NOMO-1 (cell line): Measurements from ENCODE around the gene DNAJC5G.
"Not testable (repeated sequence)": the region's sequence is repeated elsewhere in the genome, so short reads cannot be mapped to it uniquely, and the experiment has no call there.

Experiments used
- DNase-seq, 2 experiments: peaks; one replicate each; lab custom pipeline; 2025; ENCODE audit not compliant: unreplicated experiment in 2 of 2; lab: John Stamatoyannopoulos, UW

The DNAJC5G gene

DNA sequence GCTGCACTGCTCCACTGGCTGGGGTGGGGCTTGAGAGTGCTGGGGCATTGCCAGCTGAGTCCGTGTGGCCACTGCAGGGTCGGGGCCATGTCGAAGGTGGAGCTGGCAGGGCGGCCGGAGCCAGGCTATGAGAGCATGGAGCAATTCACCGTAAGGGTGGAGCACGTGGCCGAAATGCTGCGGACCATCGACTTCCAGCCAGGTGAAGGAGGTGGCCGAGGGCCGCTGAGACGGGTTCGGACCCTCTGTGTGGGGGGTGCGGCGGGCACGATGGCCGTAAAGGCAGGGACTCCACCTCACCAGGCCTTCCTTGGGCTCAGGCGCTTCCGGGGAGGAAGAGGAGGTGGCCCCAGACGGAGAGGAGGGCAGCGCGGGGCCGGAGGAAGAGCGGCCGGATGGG lies 30.9 kb downstream of the DNAJC5G start:
- no peak for DNase-seq

DNA sequence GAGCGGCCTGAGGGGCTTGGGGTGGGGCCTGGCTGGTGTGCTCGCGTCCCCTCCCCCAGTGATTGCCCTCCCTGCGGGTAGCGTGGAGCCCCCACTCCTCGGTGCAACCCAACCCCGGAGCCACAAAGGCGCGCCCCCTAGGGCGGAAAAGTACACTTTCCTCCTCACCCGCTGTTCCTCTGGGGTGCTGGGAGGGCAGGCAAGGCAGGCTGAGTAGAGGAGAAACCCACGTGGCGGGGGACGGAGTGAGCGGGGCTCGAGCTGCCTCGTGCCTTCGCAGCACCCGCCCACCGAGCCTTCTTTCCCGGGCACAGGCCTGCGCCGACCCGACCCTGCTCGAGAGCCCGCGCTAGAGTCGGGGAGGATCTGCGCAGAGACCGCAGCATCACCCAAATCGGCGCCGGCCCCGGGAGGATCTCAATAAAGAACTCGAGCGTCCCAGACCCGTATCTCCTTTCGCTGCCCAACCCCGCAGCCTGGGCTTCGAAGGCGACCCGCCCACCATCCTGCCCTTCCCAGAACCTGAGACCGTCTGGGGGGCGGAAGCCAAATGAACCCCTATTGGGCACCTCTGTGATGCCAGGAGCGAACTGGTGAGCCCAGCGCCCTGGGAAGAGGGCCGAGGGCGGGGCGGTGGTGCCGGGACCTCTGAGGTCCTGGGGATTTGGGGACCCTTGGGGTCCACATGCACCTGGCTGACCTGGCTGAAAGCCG lies 31.5 kb downstream of the DNAJC5G start:
- no peak for DNase-seq

DNA sequence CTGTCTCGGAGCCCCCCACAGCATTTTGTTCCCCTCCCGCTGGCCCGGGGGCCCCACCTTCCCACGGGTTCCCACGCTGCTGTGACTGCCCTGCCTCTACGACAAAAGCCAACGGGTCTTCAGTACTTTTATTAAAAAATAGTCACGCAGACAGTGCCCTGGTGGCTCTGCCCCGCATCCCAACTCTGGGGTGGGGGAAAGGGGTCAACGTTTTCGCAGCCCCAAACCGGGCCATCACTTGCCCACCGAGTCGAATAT lies 32.0 kb downstream of the DNAJC5G start:
- DNase-seq = no peak

DNA sequence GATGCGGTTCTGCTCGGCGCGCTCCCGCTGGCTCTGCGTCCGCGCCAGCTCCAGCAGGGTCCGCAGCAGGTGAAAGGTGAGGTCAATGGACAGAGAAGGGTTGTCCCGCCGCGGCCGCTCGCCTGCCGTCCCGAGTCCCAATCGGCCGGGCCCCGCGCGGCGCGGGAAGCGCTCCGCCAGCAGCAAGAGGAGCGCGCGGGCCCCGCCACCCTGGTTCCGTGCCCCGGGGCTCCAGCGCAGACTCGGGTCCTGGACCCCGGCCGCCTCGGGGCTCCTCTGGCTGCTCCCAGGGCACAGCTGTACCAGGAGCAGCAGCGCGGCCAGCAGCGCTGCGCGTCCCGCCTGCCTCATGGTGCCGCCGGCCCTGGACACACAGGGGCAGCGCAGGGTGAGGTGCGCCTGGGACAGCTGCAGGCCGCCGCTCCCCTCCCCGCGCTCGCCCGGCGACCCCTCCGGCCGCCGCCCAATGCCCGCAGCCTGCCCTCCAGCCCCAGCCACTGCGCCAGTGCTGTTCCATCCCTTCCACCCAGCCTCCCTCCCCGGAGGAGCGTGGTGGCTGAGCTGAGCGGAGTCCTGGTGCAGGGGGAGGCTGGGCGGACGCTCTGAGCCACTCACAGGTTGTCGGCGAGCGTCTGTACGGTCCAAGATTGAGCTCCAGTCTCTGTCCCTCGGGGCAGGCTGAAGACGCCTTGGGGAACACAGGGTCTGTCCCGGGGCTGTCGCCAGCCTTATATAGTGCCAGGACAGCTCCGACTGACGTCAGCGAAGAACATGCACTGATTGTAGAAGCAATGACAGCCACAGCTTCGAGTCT lies 32.5 kb downstream of the DNAJC5G start:
- DNase-seq = no peak

DNA sequence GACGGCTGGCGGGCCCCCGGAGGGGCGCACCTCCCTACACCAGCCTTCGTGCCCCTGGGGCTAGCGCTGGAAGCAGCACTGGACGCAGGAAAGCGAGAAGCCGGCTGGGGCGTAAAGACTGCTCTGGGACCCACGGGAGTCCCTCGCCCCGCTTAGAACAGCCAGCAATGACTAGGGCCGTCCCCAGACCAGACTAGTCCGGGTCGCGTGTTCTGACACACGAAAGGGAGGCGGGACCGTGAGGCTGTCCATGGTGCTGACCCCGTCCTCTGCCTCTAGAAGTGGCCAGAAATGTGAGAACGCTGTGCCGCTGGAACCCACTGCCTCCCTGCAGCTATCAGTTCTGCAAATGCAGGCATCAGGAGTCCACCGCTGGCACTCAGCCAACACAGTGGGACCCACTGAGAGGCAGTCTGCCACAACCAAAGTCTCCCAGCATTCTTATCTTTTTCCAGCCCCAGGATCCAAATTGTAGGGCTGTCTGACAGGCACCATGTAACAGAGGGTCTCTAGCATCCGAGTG lies 33.2 kb downstream of the DNAJC5G start, which contains the start of gene UCN:
UCN (minus strand) TSS at position 87 of the 523 bp plus-strand sequence. CDS start 550 bp downstream, outside the sequence.
- DNase-seq = no peak

DNA sequence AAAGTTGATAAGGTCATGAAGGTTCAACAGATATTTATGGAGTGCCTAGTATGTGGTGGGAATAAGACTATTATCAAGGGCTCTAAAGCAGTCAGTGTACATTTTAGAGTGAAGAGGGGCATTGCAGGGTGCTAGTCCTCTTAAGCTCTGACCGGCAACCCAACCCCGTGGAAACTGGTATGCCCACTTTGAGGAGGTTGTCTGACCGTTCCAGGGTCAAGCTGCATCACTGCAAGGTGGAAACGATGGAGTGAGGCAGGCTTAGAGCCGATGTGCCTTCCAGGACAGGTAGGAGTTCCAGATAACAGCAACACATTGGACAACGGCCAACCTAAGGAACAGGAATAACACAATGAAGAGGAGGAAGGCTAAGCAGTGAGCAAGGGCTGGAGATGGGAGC lies 34.4 kb downstream of the DNAJC5G start:
- no peak for DNase-seq

DNA sequence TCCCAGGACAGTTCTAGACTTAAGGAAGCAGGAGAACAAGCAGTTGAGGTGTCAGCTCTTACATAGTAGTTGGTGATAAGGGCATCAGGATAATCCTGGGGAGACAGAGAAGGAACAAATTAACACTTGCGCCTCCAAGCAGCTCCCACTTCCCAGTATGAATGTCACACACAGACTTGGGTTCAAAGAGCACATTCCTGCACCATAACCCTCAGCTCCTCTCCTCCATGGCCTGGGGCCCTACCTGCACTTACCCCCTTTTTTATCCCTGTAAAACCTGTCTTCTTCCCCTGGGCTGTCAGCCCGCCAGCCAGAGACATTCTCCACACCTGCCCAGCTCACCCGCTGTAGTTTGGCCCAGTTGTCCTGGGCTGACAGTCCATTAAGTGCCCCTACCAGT lies 36.9 kb downstream of the DNAJC5G start:
- DNase-seq = no peak

DNA sequence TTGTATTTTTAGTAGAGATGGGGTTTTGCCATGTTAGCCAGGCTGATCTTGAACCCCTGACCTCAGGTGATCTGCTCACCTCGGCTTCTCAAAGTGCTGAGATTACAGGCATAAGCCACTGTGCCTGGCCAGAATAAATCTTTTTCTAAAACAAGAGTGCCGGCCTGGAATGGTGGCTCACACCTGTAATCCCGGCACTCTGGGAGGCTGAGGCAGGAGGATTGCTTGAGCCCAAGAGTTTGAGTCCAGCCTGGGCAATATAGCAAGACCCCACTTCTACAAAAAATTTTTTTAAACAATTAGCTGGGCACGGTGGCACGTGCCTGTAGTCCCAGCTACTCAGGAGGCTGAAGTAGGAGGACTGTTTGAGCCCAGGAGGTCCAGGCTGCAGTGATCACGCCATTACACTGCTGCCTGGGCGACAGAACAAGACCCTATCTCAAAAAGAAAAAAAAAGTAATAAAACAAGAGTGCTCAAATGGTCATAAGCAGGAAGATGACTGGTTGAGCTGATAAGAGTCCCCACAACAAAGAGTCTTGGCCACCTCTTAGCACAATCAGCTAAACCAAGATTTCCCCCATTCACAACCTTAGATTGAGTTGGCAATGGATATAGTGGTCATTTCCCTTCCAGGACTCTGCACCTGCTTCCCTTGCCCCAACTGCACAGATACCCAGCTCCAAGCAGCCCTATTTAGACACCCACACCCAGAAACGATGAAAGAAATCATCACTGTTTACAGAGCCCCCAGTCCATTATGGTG lies 38.8 kb downstream of the DNAJC5G start:
- DNase-seq = no peak

DNA sequence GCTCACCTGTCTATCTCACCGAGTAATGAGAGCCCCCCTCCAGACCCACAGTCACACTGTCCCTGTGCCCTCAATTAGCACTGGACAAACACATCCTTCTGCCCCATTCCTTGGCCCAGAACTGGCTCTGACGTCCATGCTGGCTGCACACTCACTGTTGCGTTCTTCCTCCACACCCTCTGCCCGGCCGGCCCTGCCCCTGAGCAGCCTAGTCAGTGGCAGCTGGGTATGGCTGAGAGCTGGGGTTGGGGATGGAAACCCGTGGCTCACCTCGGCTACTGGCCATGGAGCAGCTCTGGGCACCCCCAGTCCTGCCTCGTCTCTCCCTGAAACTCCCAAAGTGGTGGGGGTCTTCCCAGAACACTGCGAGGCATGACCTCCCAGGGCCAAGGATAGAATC lies 39.5 kb downstream of the DNAJC5G start:
- no peak for DNase-seq

DNA sequence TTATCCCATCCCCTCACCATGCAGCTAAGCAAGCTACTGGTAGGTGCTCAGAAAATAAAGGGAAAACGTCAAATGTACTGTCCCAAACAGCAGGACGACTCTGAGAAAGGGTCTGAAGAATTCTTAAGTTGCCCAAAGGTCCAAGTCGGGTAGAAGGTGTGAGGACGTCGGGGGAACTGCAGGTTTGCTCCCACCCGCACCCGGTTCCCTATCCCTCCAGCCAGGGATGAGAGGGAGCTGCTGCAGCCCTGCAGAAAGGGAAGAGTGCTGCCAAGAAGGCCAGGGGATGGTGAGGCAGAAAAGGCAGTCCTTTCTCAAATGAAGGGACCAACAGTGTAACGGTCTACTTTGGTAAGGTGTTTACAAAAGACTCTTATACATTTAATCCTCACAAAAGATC lies 39.9 kb downstream of the DNAJC5G start:
- no peak for DNase-seq

DNA sequence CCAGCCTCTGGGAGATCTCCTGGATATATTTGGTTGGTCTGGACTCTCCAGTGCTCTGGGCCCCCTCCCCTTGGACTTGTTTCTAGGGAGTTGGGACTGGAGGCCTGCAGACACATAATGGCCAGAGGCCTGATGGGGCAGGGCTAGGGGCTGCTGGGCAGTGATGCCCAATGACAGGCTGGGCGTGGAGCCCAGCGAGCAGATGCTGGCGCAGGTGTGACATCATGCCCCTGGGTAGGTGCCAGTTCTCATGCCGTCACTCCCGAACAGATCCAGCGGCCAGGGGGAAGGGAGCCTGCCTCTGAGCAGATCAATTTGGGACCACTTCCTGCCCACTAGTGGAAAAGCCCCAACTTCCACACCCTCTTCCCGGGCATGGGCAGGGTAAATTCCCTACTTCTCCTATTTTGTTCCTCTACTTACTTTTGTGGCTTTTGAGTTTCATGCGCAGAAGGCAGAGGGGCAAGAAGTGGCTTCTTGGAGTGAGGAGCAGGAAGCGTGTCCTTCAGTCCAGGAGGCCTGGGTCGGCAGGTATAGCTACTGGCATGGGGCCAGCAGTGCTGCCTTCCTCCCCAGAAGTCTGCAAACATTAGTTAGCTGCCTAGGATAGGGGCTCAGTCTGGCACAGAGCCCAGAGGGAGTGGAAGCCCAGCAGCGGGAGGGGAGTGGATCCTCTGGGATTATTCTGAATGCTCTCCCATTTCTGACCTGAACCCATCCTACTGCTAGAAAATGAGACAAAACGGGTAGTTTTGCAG lies 41.6 kb downstream of the DNAJC5G start:
- no peak for DNase-seq

DNA sequence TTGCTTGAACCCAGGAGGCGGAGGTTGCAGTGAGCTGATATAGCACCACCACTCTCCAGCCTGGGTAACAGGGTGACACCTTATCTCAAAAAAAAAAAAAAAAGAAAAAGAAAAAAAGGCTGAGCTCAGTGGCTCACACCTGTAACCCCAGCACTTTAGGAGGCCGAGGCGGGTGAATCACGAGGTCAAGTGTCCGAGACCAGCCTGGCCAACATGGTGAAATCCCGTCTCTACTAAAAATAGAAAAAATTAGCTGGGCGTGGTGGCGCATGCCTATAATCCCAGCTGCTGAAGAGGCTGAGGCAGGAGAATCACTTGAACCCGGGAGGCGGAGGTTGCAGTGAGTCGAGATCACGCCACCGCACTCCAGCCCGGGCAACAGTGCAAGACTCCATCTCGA lies 44.6 kb downstream of the DNAJC5G start:
- DNase-seq = not testable (repeated sequence)

DNA sequence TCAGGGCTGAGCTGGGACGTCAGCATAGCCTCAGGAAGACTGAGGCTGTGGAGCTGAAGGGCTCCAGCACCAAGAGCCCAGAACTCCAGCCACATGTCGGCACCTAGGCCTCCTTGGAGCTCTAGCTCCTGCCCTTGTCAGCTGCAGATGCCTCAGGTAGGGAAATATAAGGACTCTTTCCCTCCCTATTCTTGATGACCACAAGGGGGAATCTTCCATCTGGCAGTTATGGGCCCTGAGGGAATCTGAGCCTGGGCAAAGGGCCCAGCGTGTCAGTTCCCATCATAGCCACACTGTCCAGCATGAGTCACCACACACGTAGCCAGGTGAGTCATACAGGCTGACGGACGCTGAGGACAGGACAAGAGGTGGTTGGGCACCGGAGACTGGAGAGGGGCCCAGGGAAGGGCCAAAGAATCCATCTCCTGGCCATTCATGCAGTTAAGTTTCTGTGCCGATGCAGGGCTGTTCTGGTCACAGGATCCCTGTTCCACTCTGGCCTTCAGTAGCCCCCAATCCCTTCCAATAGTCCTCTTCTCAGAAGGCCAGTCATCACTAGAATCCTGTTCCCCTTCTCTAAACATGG lies 45.8 kb downstream of the DNAJC5G start:
- DNase-seq = no peak

DNA sequence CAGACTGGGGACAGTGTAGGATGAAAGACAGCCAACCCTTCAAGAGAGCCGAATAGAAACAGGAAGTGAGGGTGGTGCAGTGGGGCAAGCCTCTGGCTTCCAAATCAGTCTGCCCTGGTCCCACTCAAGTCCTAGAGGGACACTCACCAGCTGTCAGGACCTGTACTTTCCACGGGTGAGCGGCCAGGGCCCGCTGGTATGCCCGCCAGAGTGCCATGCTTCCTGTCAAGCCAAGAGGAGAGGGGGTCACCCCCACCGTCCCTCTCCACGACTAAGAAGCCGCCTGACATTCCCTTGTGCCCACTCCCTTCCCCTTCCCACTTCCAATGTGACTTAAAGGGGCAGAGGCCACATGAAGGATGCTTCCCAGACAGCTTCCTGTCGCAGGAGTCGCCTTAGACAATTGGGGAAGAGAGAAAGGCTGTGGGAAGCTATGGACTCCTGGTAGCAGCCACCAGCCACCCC lies 47.1 kb downstream of the DNAJC5G start:
- DNase-seq = peak; percentile 31 to 60

DNA sequence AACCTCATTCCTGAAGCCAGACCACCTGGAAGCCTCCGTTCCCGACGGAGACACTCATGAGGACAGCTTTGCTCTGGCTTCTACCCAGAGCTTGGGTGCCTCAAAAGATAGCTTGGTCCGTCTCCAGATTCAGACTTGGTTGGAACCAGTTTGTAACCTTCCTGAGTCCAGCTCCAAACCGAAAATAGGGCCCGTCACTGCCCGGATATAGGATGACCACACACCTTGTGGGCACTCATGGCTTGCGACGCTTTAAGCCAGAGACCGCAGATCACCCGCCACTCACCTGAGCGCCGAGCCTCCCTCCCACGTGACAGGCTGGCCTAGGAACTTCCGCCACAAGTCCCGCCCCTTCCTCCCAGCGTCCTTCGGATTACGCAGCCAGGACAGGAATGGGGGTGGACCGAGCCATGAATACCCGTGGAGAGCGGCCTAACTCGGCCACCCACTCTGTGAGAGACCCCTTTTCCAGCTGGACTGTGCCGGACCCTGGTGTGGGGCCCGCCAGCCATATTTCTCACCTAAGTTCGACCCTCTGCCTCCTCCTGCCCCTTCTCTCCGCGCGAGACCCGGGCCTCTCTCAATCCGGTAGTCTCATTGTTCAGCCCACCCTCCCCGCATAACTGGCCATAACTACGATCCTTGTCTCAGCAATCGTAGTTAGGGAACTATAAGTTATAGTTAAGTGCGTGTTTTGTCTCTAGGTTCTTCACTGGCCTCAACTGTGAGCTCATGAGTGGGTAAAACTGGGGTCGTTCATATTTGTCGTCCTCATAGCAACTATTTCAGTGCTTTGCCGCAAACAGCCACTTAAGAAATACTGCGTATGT lies 47.7 kb downstream of the DNAJC5G start, which contains the start of gene MPV17:
MPV17 (minus strand) TSS at position 332 of the 830 bp plus-strand sequence. CDS start 580 bp downstream, outside the sequence.
- peak; percentile 83 to 87 for DNase-seq

DNA sequence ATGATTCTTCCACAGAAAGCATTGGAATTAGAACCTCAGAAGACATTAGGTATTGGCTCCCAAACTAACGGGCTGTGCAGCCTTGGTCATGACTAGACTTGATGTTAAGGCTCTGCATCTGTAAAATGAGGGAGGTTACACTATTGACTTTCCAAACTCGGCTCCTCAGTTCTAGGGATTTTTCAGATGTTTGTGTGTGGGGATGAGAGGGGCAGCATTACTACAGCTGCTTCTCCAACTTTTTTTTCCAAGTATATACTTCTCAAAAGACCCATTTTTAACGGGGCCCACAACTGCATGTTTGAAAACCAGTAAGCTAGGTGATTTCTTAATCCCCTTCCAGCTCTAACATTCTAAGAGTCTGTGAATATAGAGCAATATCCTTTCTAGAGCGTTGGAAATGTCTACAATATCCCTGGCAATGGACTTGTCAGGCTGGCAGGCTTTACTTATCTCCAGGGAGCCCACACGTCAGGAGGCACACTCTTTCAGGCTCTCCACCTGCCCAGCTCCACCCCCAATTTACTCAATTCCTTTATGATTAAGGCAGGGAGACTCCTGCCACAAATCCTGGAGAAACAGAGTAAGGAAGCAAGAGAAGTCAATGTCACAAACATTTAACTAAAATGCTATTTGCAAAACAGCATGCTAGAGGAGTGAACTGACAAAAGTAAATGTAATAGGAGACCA lies 48.5 kb downstream of the DNAJC5G start:
- DNase-seq = no peak

DNA sequence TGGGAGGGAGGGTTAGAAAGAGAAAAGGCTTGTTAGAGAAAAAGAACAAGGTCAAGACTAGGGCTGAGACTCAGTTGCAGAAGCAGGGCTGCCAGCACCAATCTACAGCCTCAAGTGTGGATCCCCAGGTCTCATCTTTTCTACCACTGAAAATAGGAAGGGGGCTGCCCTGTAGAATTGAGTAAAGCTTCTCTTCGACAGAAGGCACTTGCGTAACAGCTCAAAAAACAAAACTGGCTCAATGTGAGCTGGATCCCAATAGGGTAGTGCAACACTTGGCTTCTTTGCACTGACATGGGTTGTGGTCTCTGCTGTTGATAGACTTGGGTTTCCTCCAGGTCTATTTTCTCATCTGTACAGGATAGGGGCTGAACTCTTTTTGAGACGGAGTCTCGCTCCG lies 49.5 kb downstream of the DNAJC5G start:
- DNase-seq = peak; percentile 1 to 3
